NT2/D1 (cell line): ENCODE measurements around the gene MED12.

Source experiments
- DNase-seq: peaks from one replicate; pipeline ENCODE4 v3.0.0-alpha.2; 2011; ENCODE audit warnings: low read depth, low spot score
- H3K27me3 ChIP-seq: 2 replicates; pipeline ENCODE4 v1.6.0; 2011; ENCODE audit warnings: mild to moderate bottlenecking; ENCODE audit not compliant: insufficient read length, insufficient read depth
- H3K36me3 ChIP-seq: 2 replicates; pipeline ENCODE4 v1.6.1; 2011; ENCODE audit warnings: mild to moderate bottlenecking, low read length, mixed read lengths; ENCODE audit not compliant: insufficient read depth, insufficient read length
- H3K4me1 ChIP-seq: 2 replicates; pipeline ENCODE4 v1.5.1; 2011; ENCODE audit not compliant: insufficient read depth, insufficient read length
- H3K4me3 ChIP-seq: 2 replicates; pipeline ENCODE4 v1.5.1; 2011; ENCODE audit warnings: low read depth; ENCODE audit not compliant: insufficient read length
- H3K9ac ChIP-seq: 2 replicates; pipeline ENCODE4 v1.6.0; 2011; ENCODE audit warnings: low read depth; ENCODE audit not compliant: insufficient read length
- H3K9me3 ChIP-seq: 2 replicates; pipeline ENCODE4 v1.5.1; 2011; ENCODE audit warnings: mild to moderate bottlenecking, low read length; ENCODE audit not compliant: insufficient read depth
- SUZ12 ChIP-seq: IDR thresholded peaks from 2 replicates; pipeline ENCODE4 v1.6.1; 2011; ENCODE audit not compliant: insufficient read length, insufficient read depth; ENCODE audit errors: extremely low read depth
- YY1 ChIP-seq: IDR thresholded peaks from 2 replicates; pipeline ENCODE4 v1.6.1; 2011; ENCODE audit not compliant: insufficient read length, insufficient read depth
- ZNF274 ChIP-seq: IDR thresholded peaks from 2 replicates; pipeline ENCODE4 v1.6.1; 2011; ENCODE audit warnings: mild to moderate bottlenecking, low read depth, low read length

The MED12 gene

DNA sequence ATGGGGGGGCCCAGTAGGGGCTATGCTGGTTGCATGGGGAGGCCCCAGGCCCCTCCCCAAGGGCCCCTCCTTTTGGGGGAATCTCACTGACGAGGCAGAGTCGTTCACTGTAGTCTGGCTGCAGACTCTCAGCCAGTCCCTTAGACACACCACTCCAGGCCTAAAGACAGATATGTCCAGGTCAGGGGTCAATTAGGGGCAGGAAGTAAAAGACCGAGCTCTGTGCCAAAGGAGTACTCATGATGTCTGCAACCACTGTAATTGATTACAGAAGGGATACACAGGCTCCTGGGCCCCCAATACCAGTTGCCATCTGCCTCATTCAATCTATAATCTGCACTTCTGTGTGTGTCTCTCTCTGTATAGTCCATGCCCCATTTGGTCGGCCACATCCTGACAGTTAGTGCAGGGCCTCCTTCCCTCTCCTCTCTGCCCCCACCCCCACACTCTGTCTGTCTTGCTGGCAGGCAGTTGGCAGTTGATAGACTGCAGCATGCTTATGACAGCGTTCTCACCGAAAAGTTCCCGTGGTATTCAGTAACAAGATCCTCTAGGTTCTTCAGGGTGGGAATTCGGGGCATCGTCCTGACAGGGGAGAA lies 10.5 kb upstream of the MED12 start:
- no peak for TF ChIP-seq SUZ12
- TF ChIP-seq ZNF274 = no peak
- TF ChIP-seq YY1 = no peak
- no peak overlapping the region for H3K4me3 ChIP-seq
- DNase-seq = no peak

DNA sequence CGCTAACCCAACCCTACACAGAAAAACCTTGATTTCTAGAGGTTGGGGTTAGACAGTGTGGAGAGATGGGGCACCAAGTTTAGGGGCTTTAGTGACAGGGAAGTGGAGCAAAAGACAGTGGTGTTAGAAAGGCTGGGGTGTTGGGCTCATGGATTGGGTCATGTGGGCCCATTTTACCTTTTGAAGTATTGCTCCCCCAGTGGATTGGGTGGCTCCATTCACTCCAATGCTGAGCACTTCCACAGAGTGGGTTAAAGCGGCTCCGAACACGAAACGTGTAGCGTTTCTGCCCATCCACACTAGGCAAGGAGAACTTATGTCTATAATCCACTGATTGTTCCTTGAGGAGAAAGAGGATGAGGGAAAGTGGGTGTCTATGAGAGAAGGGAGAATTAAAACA lies 9.3 kb upstream of the MED12 start:
- H3K9me3 ChIP-seq = no peaks in the 10 kb centered on the region
- DNase-seq = no peak
- peaks cover 5% of the 10 kb centered on the region for H3K4me1 ChIP-seq
- no peaks in the 10 kb centered on the region for H3K36me3 ChIP-seq
- H3K27me3 ChIP-seq = peaks cover 29% of the 10 kb centered on the region
- TF ChIP-seq YY1 (no peak), SUZ12 (no peak), ZNF274 (no peak)
- no peak overlapping the region for H3K4me3 ChIP-seq
- no peak overlapping the region for H3K9ac ChIP-seq

More for the DNA sequence above, 10.5 kb upstream of the MED12 start:
- Histone ChIP-seq H3K27me3 (peaks cover 29% of the 10 kb centered on the region), H3K4me1 (peaks cover 5% of the 10 kb centered on the region), H3K9me3 (no peaks in the 10 kb centered on the region), H3K36me3 (no peaks in the 10 kb centered on the region), H3K9ac (no peak overlapping the region)

DNA sequence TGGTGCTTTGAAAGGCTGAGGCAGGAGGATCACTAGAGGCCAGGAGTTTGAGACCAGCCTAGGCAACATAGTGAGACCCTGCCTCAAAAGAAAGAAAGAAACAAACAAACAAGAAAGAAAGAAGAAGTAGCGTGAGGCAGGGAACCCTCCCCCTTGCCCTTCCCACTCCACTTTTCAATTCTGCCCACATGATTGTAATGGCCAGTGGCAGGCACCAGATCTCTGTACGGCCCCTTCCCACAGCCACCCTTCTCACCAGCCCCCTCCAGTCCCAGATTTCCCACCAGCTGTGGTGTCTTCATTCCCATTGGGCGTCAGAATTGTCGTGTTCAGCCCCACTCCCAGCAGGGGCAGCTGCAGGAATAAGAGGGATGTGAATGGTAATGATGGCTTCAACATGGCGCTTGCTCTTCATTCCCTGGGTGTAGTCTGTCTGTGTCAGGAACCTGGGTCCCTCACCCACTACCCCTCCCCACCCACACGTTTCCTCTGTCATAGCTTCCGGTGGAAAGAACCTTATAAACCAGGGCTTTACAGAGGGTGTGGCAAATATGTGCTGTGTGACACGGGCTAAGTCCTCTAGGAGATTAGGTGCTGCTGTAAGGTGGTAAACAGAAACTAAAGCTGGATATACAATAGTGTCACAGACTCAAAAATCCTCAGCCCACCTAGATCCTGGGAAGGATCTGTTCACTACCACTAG lies 7.1 kb upstream of the MED12 start, which contains the start of gene IL2RG:
Gene IL2RG (minus strand): TSS at position 437 of the 703 bp plus-strand sequence. CDS start 38 bp downstream, at position 399.
- DNase-seq = no peak
- Histone ChIP-seq H3K27me3 (peaks cover 36% of the 10 kb centered on the region), H3K4me3 (no peak within 1 kb of the TSS), H3K9me3 (no peaks in the 10 kb centered on the region), H3K9ac (no peak within 1 kb of the TSS), H3K4me1 (peaks cover 5% of the 10 kb centered on the region), H3K36me3 (no peaks in the 10 kb centered on the region)
- no peak for TF ChIP-seq ZNF274
- TF ChIP-seq YY1 = no peak
- TF ChIP-seq SUZ12 = no peak

DNA sequence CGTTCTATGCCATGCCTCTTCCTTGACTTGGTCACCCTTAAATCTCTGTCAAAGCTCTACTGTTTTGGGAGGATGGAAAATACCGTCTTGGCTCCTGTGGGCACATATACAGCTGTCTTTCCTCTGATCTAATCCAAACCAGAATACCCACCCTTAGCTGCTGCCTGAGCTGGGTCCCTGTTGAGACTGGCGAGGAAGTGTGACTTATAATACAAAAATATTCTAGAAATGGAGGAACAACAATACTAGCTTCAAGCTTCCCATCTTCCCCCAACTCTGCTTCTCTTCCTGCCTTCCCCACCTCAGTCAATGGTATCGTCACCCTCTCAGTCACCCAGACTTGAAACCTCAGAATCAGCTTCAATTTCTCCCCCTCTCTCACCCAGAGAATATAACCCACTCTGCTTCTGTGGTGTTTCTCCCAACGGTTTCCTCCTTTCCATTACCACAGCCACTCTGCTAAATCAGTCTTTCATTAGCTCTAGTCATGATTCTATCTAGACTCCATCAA lies 6.4 kb upstream of the MED12 start:
- no peaks in the 10 kb centered on the region for H3K36me3 ChIP-seq
- no peak for DNase-seq
- H3K9ac ChIP-seq = no peak overlapping the region
- TF ChIP-seq SUZ12 (no peak), YY1 (no peak), ZNF274 (no peak)
- no peak overlapping the region for H3K4me3 ChIP-seq
- peaks cover 36% of the 10 kb centered on the region for H3K27me3 ChIP-seq
- no peaks in the 10 kb centered on the region for H3K9me3 ChIP-seq
- H3K4me1 ChIP-seq = peaks cover 5% of the 10 kb centered on the region

DNA sequence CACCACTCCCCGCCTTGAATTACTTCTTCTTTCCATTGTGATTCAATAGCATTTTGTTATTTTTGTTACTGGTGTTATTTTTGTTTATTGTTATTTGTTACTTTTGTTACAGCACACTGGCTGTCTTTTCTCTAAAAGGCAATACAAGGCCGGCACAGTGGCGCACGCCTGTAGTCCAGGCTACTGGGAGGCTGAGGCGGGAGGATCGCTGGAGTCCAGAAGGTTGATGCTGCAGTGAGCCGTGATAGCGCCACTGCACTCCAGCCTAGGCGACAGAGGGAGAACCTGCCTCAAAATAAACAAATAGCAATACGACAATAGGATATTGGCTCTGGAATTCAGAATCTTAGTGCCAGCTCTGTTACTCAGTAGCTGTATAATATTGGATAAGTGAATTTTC lies 1.0 kb upstream of the MED12 start:
- no peak for TF ChIP-seq YY1
- no peak for TF ChIP-seq ZNF274
- no peak for TF ChIP-seq SUZ12
- H3K9ac ChIP-seq = peak overlapping the region; percentile 21
- H3K27me3 ChIP-seq = peaks cover 20% of the 10 kb centered on the region
- H3K9me3 ChIP-seq = no peaks in the 10 kb centered on the region
- peaks cover 29% of the 10 kb centered on the region for H3K36me3 ChIP-seq
- H3K4me3 ChIP-seq = peak overlapping the region; percentile 4
- DNase-seq = no peak
- H3K4me1 ChIP-seq = peaks cover 3% of the 10 kb centered on the region

DNA sequence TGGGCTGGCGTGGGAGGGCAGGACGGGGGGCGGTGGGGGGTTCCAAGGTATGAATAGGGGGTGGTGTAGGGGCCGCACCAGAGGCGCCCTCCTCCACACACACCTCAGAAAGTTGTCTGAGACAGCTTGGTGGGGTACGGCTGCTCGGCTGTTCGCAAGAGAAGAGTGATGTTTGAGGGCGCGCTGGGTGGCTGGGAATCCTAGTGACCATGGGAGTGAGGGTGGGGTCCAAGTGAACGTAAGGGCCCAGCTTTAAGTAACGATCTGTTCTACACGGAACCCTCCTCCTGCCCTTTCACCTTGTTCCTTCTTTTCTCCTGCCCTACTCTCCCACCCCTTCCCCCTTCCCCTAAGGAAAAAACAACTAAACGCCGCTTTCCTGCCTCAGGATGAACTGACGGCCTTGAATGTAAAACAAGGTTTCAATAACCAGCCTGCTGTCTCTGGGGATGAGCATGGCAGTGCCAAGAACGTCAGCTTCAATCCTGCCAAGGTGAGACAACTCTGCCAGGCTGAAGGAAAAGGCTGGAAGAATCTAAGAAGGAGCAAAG lies 664 bp downstream of the MED12 start:
- TF ChIP-seq SUZ12 (no peak), YY1 (no peak), ZNF274 (no peak)
- DNase-seq = no peak
- Histone ChIP-seq H3K9me3 (no peaks in the 10 kb centered on the region), H3K36me3 (peaks cover 46% of the 10 kb centered on the region), H3K4me1 (peaks cover 3% of the 10 kb centered on the region), H3K4me3 (peak overlapping the region; percentile 61), H3K27me3 (peaks cover 16% of the 10 kb centered on the region), H3K9ac (peak overlapping the region; percentile 79)

DNA sequence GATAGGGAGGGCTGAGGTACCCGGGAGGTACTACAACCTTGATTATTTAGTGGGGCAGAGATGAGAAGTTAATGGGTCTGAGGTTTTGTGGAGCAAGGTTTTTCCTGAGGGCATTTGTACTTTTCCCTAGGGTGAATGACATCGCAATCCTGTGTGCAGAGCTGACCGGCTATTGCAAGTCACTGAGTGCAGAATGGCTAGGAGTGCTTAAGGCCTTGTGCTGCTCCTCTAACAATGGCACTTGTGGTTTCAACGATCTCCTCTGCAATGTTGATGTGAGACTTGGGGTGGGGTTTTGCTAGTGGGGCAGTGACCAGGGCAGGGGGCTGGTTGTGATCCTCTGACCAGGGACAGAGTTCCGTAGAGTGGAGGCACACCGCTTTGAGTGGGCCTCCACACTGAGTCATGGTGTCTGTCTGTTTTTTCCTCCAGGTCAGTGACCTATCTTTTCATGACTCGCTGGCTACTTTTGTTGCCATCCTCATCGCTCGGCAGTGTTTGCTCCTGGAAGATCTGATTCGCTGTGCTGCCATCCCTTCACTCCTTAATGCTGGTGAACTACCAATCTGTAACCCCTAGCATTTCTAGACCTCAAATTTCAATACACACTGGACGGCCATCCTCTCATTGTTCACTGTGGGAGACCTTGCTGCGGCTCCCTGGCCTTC lies 9.9 kb downstream of the MED12 start:
- no peak for DNase-seq
- Histone ChIP-seq H3K9me3 (no peaks in the 10 kb centered on the region), H3K36me3 (peaks cover 98% of the 10 kb centered on the region), H3K9ac (no peak overlapping the region), H3K4me3 (no peak overlapping the region), H3K4me1 (peaks cover 19% of the 10 kb centered on the region), H3K27me3 (no peaks in the 10 kb centered on the region)
- no peak for TF ChIP-seq YY1
- no peak for TF ChIP-seq ZNF274
- no peak for TF ChIP-seq SUZ12
